Measurements from ENCODE around the gene TMEM219.
A peak's percentile ranks its signal among the peaks of the same experiment; 100 is the strongest.
"Not testable (repeated sequence)": the region's sequence is repeated elsewhere in the genome, so short reads cannot be mapped to it uniquely, and the experiment has no call there.

The TMEM219 gene

DNA sequence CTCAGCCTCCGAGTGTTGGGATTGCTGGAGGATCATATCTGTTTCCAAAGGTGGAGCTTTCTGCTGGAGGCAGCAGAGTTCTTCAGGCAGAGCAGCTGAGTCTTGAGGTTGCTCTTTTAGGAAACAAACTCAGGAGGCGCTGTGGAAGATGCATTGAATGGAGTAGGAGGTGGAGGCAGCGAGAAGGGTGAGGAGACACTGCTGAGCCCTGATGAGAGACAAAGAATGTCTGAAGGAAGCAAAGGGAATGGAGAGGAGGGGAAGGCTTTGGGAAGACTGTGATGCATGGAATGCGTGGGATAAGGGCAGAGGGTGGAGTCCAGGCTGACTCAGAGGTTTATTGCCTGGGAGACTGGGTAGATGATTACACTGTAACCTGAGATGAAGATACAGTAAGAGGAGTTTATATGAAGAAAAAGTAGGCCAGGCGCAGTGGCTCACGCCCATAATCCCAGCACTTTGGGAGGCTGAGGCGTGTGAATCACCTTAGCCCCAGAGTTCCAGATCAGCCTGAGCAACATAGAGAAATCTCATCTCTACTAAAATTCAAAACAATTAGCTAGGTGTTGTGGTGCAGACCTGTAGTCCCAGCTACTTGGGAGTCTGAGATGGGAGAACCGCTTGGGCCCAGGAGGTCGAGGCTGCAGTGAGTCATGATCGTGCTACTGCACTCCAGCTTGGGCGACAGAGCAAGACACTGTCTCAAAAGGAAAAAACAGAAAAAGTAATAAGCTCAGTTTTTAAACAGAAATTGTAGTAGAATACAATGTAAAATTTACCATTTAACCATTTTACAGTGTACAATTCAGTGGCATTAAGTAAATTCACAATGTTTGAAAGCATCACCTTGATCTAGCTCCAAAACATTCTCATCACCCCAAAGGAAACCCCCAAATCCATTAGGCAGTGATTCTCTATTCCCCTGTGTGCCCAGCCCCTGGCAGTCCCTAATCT lies 17.8 kb upstream of the TMEM219 start:
- DNase-seq, result peak in 41 of 42 donors; percentile 18 to 90 (median 64)
- intact Hi-C loops (cut with DNase I), result no loop called here

DNA sequence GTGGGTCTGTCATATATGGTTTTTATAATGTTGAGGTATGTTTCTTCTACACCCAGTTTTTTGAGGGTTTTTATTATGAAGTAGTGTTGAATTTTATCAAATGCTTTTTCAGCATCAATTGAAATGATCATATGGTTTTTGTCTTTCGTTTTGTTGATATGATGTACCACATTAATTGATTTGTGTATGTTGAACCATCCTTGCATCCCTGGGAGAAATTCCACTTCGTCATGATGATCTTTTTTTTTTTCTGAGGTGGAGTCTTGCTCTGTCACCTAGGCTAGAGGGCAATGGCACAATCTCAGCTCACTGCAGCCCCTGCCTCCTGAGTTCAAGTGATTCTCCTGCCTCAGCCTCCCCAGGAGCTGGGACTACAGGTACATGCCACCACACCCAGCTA lies 14.0 kb upstream of the TMEM219 start:
- intact Hi-C loops (cut with DNase I), result no loop called here
- no peak for DNase-seq

DNA sequence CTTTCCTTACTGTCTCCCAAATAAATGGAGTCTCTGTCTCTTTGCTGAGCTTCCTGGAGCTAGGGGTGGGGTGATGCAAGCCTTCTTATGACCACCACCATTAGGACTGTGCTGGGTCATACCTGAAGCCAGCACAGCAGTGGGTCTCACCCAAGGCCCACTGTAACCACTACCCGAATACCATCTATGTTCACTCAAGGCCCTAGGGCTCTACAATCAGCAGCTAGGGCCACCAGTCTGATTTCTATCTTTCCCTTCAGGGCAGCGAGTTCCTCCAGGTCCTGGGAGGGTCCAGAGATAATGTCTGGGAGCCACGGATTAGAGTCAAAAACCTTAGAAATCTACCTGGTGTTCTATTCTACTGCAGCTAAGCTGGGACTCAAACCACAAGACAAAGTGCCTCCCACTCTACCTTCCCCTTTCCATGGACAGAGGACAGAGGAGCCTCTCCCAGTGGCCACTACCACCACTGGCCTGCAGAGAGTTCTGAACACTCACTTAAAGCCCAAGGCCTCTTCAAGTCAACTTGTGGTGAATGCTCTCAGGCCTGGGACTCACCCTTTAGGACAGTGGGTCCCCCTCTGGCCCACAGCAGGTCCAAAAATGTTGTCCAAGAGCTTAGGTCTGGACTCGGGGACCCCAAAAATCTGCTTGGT lies 10.9 kb upstream of the TMEM219 start:
- DNase-seq, result no peak
- intact Hi-C loops (cut with DNase I), result no loop called here

DNA sequence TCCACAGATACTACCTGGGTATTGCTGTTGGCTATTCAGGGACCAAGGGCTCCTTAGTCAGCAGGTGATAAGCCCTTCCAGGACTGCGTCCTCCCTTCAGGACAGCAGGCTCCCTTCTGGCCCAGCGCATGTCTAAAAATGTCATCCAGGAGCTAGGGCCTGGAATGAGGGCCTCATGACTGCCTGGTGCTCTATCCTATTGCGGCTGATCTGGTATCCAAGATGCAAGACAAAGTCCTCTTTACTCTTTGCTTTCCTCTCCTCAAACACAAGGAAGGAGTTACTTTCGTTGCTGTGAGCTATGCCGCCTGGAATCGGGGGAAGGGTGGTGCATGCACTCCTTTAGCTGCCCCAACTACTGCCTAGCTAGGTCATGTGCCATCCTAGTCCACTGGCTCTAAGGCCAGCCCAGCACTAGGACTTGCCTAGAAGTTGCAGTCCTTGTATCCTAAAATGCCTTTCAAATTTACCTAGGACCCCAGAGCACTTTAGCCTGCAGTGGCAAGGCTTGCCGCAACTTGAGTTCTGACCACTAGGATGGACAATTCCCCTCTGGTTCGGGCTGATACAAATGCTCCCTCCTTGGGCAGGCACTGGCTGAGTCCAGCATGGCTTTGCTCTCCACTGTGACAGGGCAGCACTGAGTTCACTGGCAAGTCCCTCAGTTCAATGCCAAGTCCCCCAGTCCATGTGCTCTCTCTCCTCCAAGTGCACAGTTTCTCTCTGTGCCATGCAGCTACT lies 10.1 kb upstream of the TMEM219 start:
- no peak for DNase-seq
- intact Hi-C loops (cut with DNase I), result no loop called here

DNA sequence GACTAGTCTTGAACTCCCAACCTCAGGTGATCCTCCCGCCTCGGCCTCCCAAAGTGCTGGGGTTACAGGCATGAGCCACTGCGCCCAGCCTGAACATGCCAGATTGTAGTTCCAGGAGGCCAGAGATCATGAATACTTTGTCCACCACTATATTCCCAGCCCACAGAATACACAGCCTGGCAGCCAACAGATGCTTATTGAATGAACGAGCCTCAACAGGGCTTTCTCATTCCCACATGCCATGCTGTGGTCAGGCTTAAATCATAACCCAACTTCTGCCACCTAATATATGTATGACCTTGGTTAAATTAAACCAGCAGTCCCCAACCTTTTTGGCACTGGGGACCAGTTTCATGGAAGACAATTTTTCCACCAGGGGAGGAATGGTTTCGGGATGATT lies 3.1 kb upstream of the TMEM219 start:
- DNase-seq, result no peak
- intact Hi-C loops (cut with DNase I), result no loop called here

DNA sequence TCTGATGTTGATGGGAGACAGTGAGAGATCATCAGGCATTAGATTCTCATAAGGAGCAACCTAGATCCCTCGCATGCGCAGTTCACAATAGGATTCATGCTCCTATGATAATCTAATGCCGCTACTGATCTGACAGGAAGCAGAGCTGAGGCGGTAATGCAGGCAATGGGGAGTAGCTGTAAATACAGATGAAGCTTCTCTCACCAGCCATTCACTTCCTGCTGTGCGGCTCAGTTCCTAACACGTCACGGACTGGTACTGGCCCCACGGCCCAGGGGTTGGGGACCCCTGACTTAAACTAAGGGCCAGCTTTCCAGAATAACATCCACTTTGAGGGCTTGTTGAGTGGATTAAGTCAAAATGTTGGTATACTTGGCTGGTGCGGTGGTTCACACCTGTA lies 2.6 kb upstream of the TMEM219 start:
- intact Hi-C loops (cut with DNase I), result no loop called here

DNA sequence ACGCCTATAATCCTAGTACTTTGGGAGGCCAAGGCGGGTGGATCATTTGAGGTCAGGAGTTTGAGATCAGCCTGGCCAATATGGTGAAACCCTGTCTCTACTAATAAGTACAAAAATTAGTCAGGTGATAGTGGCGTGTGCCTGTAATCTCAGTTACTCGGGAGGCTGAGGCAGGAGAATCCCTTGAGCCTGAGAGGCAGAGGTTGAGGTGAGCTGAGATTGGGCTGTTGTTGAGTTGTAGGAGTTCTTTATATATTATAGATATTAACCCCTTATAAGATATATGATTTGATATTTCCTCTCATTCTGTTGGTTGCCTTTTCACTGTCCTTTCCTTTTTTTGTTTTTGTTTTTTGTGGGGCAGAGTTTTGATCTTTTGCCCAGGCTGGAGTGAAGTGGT lies 2.1 kb upstream of the TMEM219 start:
- intact Hi-C loops (cut with DNase I), result loop anchor here (5.0 kb wide), 1 partner anchor 33 kb away; the partner anchor contains the start of gene KCTD13
- DNase-seq, result not testable (repeated sequence)

More for the DNA sequence above, 2.6 kb upstream of the TMEM219 start:
- DNase-seq, result no peak

DNA sequence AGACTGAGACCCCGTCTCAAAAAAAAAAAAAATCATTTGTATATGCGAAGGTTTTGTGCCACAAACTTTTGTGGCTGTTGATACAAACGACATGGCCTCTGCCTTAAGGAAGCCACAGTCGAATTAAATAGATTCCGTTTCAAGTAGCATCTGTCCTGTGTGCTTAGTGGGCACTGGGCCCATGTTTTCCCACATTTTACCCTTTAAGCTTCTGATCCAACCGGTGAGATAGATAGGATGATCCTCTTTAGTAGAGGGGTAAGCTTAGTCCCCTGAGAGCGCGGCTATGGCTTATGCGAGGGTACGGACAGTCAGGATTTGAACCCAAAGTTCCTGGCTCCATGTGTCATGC lies 776 bp upstream of the TMEM219 start:
- intact Hi-C loops (cut with DNase I), result loop anchor here (1.0 to 5.0 kb wide), 2 partner anchors 12 to 34 kb away; partner anchors contain the start of genes KCTD13 and TAOK2
- no peak for DNase-seq

DNA sequence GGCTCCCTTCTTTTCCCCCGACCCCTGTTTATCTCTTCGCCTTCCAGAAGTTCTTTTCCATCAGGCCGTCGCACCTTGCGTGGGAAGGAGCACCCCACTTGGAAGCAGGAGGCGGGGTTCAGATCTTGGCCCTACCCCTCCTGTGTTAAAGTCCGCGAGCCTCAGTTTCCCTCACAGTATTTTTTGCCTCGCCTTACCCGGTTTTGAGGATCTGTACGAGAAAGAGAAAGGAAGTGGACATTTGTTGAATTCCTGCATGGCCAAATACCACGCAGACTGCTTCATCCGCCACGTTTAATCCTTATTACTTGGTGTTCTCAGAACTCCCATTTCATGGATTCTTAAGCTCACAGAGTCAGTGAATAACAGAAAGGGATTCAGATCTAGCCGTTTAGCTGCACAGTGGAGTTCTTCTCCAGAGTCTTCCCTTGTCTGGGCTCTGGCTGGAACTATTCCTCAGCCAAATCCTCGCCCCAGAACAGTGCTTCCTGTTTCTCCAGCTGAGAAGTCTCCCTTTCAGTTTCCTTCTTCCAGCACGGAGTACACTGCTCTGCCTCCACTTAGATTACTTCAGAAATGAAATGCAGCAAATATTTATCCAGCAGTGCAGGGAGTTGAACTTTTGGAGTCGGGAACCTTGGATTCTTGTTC lies 590 bp downstream of the TMEM219 start:
- intact Hi-C loops (cut with DNase I), result loop anchor here (5.0 kb wide), 1 partner anchor 35 kb away; the partner anchor contains the start of gene KCTD13
- peak in 8 of 42 donors; percentile 13 to 45 (median 27) for DNase-seq

DNA sequence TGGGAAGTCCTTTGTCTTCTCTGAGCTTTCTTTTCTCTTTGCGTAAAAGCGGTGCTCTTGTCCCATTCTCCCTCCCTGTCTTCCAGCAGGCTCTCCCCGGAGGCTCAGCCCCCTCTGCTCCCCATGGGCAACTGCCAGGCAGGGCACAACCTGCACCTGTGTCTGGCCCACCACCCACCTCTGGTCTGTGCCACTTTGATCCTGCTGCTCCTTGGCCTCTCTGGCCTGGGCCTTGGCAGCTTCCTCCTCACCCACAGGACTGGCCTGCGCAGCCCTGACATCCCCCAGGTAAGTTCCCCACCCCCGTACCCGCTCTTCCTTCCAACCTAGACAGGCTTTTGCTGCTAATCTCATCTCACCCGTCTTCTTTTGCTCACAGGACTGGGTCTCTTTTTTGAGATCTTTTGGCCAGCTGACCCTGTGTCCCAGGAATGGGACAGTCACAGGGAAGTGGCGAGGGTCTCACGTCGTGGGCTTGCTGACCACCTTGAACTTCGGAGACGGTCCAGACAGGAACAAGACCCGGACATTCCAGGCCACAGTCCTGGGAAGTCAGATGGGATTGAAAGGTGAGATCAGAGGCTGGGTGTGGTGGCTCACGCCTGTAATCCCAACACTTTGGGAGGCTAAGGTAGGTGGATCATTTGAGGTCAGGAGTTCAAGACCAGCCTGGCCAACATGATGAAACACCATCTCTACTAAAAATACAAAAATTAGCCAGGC lies 1.3 kb downstream of the TMEM219 start:
- DNase-seq, result no peak
- intact Hi-C loops (cut with DNase I), result loop anchor here (5.0 kb wide), 1 partner anchor 36 kb away; the partner anchor contains the start of gene KCTD13

DNA sequence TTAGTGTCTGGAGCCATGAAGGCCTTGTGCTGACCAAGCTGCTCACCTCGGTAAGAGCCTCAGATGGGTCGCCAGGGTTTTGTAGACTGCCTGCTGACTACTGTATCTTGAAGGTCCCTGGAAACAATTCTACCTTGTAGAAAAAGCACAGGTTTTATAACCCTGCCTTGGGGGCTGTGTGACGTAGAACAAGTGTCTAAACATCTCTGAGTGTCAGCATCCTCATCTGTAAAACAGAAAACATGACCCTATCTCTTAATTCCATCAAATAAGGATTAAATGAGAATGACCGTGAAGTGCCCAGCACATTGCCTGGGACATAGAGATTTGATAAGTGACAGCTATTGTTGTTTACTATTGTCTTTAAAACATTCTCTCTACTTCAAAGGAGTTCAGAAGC lies 6.3 kb downstream of the TMEM219 start:
- intact Hi-C loops (cut with DNase I), result no loop called here
- no peak for DNase-seq

DNA sequence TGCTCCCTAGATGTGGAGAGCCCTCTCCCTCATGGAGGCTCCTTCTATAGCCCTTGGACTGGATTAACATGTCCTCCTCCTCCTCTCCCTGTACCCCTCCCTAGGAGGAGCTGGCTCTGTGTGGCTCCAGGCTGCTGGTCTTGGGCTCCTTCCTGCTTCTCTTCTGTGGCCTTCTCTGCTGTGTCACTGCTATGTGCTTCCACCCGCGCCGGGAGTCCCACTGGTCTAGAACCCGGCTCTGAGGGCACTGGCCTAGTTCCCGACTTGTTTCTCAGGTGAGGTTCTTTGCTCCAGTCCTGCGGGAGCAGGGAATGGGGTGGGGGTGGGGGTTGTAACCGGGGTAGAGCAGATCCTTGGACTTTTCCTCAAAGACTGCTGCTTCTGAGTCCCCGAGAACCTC lies 9.4 kb downstream of the TMEM219 start:
- DNase-seq, result no peak
- intact Hi-C loops (cut with DNase I), result no loop called here

DNA sequence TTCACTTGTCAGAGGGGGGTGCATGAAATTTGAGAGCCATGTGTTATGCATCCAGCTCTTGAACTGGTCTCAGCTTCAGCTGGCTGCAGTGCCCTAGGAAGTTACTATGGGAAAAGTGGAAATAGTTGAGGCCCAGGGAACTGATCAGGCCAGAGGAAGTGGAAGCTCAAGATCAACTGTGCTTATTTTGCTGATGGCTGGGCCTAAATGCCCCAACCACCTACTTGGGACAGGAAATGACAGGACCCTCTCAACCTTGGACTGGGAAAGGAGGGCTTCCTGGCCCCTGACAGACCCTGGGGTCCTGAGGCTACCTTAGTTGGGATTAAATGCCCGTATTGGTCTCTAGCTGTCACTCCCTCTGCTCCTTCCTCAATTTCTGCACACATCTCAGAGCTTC lies 10.6 kb downstream of the TMEM219 start:
- intact Hi-C loops (cut with DNase I), result loop anchor here (2.0 kb wide), 1 partner anchor 46 kb away; the partner anchor contains the start of gene KCTD13

DNA sequence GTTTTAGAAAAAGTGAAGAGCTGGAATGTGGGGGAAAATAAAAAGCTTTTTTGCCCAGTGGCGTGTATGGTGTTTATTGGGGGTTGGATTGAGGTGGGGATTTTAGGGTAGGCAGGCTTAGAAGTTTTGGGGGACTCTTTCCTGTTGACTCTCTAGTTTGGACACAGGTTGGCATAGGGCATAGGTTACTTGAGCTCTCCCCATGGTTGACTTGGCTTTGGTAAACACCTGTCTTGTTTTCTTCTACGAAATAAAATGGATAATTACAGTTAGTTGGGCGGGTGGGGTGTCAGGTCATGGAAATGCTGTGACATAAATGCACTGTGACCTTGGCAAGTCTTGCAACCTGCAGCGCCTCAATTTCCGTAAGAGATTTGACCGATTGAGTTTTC lies 11.1 kb downstream of the TMEM219 start:
- no peak for DNase-seq
- intact Hi-C loops (cut with DNase I), result loop anchor here (1.0 to 2.0 kb wide), 2 partner anchors 12 to 46 kb away; partner anchors contain the start of gene KCTD13

More for the DNA sequence above, 10.6 kb downstream of the TMEM219 start:
- DNase-seq, result no peak

DNA sequence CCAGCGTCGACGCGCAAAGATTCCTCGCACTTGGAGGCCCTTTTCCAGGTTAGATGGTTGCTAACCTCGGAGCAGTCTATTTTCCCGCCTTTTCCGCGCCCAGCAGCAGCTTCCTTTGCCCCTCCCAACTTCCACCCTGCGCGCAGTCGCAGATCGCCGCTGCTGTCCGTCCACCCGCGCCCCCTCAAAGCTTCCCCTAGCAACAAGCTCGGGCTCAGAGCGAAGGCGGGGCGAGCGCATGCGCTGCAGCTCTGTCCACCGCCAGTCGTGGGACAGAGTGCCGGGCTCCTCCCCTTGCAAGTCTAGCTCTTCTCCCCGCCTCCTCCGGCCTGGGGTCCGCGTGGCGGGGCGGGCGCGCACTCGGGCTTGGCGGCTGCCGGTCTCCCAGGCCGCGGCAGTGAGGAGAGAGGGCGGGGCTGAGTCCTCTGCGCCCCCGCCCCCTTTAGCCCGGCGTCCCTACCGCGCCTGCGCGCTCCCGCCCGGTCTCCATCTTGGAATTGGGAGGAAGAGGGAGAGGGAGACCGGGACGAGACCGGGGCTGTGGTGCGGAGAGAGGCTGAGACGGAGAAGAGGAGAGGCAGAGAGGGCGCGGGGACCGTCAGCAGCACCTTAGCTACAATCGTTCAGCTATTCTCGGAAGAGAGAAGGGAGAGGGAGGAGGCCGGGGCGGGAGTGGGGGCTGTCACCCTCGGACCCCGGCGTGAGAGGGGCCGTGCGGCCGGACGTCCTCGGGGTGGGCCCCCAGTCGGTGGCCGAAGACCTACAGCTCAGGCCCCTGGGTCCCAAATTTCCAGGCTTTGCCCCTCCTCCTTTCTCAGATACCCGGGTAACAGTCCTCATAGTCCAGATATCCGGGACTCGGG lies 11.7 kb downstream of the TMEM219 start, which contains the start of gene TAOK2:
Gene TAOK2, plus strand, starts transcription at position 485 of the 863 bp plus-strand sequence. CDS start 3,905 bp downstream, outside the sequence.
- intact Hi-C loops (cut with DNase I), result loop anchor here (1.0 to 2.0 kb wide), 3 partner anchors 12 to 47 kb away; partner anchors contain the start of genes HIRIP3 and KCTD13
- DNase-seq, result peak; percentile 95 to 99 (median 98)

DNA sequence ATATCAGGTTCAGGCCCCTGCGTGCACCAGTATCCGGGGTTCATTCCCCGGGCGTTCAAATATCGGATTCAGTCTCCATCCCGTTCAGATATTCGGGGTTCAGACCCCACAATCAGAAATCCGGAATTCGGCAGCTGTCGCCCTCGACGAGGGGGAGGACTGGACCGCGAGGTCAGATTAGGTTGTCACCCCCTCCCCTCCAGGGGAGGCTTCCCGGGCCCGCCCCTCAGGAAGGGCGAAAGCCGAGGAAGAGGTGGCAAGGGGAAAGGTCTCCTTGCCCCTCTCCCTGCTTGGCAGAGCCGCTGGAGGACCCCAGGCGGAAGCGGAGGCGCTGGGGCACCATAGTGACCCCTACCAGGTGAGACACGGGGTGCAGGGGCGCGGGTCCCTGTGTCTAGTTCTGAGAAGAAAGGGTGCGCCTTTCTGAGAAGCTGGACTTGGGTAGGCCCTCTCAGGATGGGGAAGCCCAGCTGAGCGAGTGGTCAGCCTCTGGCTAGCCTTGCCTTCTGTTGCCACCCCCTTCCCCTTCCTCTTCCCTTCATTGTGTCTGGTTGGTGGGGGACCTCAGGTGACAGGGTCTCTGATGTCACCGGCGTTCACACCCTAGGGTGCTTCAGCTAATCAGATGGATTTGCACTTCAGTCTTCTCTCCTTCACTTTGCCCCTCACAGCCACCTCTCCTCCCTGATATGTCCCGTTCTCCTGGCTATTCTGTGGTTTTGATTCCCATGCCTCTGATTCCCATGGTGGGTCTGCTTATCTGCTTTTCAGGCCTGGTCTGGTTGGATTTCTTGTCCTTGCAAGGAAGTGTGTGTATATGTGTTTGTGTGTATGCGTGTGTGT lies 12.6 kb downstream of the TMEM219 start:
- intact Hi-C loops (cut with DNase I), result loop anchor here (2.0 kb wide), 1 partner anchor 20 kb away; the partner anchor contains the start of gene HIRIP3
- DNase-seq, result peak in 4 of 42 donors; percentile 21 to 27 (median 23)
